Activated CD4-positive, alpha-beta T cell treated with anti-CD3 and anti-CD28 coated beads for 1 hour (primary cell): Measurements from ENCODE around the gene ACYP2.
"Not testable (repeated sequence)": the region's sequence is repeated elsewhere in the genome, so short reads cannot be mapped to it uniquely, and the experiment has no call there.

Experiments
- DNase-seq: peaks from one replicate; pipeline ENCODE4 v3.0.0-alpha.2; 2020

The ACYP2 gene

GRCh38 chr2:54227798-54228197, 112.4 kb downstream of the ACYP2 start:
- no peak for DNase-seq

GRCh38 chr2:54228945-54229344, 113.5 kb downstream of the ACYP2 start:
- no peak for DNase-seq

DNA sequence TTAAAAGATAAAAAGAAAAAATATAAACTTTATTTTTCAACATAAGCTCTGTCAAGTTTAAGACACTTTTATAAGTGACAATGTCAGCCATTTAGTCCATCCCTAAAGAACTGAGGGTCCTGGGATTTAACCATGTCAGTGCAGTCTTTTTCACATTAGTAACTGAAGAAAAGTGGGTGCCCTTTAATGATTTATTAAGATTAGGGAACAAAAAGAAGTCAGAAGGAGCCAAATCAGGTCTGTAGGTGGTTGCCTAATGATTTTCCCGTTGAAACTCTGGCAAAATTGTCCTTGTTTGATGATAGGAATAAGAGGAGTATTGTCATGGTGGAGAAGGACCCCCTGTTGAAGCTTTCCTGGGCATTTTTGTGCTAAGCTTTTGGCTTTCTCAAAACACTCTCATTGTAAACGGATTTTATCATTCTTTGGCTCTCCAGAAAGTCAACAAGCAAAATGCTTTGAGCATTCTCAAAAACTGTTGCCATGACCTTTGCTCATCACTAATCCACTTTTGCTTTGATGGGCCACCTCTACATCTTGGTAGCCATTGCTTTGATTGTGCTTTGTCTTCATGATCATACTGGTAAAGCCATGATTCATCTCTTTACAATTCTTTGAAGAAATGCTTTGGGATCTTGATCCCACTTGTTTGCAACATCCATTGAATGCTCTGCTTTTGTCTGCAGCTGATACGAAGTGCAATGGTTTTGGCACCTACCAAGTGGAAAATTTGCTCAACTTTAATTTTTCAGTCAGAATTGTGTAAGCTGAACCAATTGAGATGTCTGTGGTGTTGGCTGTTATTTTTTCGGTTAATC, 118.6 kb downstream of the ACYP2 start:
- no peak for DNase-seq

- DNase-seq: no peak
Observed at GRCh38 chr2:54237428-54237827, 122.0 kb downstream of the ACYP2 start.

DNA sequence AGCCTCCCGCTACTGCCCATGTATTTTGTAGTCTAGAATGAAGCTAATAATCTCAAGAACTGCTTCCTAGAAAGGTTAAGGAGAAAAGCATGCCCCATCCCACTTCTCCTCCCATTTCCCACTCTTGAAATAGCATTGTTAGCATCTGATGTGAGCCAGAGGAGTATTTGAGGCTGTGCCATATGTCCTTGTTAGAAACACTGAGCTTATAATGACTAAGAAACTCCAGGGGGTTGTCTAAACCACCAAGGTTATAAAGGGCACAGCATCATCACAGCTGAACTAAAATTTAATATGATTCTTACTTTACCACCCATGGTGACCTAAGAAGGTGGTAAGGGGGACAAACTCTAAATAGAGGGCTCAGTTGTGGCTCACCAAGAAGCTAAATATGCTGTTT, 124.0 kb downstream of the ACYP2 start:
- DNase-seq: no peak

DNA sequence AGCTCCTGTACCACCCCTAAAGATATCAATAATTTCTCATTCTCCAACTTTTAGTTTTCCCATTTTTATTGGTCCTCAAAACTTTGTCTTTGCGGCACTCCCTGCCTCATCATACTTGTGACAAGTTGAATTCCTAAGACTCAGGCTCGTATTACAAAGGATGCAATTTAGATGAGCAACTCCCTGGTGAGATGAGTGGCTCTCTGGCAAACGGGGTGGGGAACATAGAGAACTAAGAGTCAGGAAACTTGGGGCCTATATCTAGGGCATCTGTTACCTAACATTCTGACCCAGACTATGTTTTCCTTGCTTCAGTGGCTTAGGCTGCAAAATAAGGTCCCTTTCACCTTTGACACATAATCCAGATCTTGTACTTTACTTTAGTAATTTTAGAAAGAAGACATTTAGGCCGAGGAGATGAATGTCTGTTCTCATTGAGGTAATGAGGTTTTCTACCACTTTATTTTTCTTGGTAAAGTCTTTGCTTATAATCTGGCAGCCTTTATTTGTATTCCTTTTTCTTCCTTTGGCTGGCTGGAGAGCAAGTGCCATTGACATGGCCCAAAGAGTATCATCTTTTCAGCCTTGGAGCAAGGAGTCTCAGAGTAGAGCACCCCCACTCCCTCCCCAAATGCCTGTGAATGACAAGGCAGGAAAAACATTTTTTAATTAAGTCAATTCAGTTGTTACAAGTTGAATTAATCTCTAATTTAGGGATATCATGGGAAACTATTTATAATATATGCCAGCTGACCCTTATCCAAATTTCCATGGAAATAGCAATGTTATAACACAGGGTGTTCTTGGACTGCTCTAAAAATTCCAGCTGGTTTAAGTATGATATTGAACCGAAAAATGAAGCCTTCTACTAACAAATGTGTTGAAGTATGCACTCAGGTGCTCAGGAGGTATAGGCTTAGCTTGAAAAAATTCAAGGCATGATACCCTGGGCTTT, 125.4 kb downstream of the ACYP2 start:
- no peak for DNase-seq

- DNase-seq: no peak
Observed at GRCh38 chr2:54247115-54247514, 131.7 kb downstream of the ACYP2 start.

DNA sequence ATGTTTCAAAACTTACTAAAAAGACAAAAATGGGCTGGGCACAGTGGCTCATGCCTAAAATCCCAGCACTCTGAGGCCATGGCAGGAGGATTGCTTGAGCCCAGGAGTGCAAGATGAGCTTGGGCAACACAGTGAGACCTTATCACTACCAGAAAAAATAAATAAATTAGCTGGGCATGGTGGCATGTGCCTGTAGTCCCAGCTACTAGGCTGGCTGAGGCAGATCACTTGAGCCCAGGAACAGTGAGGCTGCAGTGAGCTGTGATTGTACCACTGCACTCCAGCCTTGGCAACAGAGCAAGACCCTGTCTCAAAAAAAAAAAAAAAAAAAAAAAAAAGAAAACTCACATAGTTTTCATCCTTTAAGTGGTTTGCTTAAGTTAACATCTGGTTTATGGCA, 134.2 kb downstream of the ACYP2 start:
- no peak for DNase-seq

DNA sequence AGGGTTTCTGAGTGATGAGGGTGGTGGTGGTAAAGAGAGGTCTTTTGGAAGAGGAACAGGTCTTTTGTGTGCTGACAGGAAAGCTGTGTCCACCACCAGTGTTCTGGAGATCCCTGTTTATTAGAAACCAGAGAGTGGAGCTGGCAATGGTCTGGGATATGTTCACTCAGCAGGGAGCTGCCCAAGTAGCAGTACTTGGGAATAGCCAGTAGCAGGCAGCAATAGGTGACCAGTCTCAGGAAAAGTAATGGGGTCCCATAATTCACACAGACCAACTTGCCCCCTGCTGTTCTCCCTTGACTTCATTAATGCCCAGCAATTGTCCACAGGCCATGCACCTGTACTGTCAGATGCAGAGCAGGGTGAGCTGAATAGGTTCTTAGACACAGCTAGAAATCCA, 138.8 kb downstream of the ACYP2 start:
- no peak for DNase-seq

GRCh38 chr2:54255230-54256090, 140.0 kb downstream of the ACYP2 start:
- no peak for DNase-seq

DNA sequence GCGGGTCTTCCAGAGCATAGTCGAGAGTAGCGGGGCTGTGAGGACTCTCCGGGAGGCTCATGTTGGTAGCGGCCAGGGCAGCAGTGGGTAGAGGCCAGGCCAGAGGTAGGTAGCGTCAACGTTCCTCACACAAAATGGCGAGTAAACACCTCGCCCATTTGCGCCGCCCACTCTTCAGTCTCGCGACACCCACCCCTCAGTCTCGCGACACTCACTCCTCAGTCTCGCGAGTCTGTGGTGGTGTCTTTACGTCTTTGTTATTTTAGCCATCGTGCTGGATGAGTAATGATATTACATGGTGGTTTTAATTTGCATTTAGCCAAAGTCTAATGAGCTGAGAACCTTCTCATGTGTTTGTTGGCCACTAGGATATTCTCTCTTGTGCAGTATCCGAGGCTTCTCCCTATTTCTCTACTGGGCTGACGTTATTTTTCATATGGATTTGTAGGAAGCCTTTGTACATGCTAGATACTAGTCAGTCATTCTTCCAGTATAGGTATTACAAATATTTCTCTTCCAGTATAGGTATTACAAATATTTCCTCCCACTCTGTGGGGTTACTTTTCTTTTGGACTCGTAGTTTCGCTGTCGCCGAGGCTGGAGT, 140.8 kb downstream of the ACYP2 start, which contains the start of gene TSPYL6:
TSS of gene TSPYL6 (minus strand) at position 139 of the 604 bp plus-strand sequence. CDS start at position 61, 78 bp downstream.
- no peak for DNase-seq

- no peak for DNase-seq
Observed at GRCh38 chr2:54258166-54258565, 142.8 kb downstream of the ACYP2 start.

DNA sequence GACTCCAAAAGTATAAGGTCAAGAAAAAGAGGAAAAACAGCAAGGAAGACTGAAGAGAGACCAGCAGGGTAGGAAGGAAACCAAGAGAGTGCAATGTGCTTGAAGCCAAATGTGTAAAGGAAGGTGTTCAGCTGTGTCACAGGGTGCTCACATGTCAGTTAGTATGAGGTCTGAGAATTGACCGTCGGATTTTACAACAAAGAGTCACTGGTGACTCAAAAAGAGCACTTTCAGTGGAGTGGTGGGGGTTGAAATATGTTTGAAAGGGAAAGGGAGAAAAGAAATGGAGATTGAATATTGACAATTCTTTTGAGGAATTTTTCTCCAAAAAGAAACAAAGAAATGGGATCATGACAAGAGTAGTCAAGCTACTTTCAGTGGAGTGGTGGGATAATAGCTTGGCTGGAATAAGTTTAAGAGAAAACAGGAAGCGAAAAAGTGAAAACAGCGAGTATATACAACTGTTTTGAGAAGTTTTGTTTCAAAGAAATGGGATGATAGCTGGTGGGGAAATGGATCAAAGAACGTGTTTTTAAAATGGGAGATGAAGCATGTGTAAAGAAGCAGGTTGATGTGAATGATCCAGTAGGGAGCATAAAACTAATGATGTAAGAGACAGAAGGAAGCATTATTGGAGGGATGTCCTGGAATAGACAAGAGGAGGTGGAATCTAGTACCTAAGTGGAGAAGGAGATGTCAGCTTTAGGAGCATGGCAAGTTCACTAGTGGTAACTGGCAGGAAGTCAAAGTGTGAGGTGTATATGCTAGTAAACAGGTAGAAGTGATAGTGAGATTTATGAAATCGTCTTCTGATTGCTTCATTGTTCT, 144.2 kb downstream of the ACYP2 start:
- DNase-seq: no peak

DNA sequence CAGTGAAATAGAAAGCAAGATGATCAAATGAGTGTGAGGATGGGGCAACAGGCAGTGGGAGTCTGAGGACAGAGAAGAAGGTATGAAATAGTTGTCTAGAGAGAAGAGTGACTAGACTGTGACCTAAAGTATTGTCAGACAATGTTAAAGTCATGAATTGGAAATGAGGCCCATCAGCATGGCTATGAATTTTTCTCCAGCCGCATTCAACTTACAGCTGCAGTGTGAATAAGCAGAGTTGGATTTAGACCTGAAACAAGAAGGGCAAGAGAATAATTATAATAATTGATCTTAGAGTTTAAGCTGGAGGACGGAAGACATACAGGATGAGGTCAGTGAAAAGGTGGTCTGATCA, 144.8 kb downstream of the ACYP2 start:
- no peak for DNase-seq

DNA sequence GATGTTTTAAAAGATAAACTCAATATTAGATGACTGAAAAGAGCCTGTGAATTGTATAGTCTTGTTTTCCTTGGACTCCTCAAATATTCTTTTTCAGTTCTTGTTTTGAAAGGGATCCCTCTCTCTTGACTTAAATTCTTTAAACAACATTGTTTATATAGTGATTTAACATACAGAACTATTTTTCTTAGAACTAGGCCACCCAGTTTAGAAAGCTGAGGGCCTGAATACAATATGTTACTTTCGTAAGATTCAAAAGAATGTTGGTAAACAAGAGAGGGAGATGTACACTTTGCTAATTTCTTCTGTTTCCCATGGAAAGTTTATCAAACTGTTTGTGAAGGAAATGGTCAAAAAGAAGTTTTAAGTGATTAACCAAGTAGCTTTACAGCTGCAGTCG, 146.1 kb downstream of the ACYP2 start:
- DNase-seq: no peak

GRCh38 chr2:54262015-54262765, 146.8 kb downstream of the ACYP2 start:
- no peak for DNase-seq

DNA sequence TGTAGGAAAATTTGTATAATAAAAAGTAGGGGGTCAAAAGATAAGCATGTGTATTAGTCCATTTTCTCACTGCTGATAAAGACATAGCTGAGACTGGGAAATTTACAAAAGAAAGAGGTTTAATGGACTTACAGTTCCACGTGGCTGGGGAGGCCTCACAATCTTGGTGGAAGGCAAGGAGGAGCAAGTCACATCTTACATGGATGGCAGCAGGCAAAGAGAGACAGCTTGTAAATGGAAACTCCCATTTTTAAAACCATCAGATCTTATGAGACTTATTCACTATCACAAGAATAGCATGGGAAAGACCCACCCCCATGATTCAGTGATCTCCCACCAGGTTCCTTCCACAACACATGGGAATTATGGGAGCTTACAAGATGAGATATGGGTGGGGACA, 149.7 kb downstream of the ACYP2 start:
- DNase-seq: not testable (repeated sequence)

DNA sequence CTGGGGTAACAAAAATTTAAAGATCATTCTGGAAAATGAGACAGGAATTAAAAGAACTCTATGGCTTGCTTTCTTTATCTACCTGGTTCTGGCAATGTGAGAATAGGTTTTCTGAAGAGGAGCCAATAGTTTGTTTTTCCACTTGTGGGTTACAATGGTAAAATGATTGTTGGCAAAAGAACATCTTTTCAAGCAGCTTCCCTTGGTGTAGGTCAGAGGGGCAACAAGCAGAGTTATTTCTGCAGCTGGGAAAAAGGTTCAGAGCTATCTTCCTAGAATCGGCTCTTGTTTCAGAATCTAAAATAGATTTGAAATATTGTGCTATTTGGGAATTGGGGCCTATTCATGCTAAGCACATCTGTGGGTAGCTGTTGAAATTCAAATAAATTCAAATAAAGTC, 152.2 kb downstream of the ACYP2 start:
- DNase-seq: no peak

DNA sequence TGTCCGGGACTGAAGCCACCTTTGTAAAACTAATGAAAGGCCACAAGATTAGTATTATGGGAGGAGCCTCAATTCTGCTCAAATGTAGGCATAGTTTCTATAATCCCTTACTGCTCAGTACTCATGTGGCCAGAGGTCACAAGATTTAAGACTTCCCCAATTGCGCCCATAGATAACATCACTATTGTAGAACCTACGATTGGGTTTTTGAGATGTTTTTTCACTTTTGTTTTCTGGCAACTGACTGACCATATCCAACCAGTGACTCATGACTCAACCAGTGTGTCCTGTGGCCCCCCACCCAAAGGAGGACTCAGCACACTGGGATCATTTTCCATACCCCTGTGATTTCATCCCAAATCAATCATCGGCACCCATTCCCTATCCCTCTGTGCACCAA, 155.8 kb downstream of the ACYP2 start:
- DNase-seq: no peak

DNA sequence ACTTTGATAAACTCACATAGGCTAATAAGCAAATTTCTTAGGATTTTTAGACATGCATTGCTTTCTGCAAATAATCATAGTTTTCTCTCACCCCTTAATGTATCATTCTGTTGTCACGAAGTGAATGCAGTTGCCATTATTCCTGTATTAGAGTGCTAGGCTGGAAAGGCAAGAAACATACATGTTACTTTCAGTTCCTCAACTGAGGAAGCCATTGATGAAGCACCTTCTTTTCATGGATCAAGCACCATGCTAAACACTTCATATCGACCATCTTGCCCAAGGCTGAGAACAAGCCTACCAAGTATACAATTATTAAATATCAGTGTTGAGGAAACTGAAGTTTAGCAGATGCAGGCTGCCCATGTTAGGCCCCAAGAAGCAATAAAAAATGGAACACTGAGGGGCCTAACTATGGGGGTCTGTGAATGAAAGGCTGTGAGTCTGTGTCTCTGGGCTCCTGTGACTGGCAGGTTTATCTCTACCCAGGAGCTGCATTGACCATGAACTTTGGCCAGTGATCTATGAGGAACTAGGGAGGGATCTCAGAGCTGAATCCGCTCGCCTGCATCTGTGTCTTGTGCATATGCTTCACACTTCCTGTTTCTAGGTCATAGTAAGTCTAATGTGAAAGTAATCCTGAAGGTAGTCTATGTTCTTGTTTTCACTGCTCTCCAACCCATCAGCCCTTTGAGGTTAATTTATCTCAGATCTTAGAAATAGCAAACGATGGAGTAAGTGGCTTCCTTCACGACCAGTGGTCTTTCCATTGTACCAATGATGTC, 156.6 kb downstream of the ACYP2 start:
- DNase-seq: no peak
